GM12892 (cell line): ENCODE measurements around the gene SORBS1.

Experiments used
- POLR2A ChIP-seq: IDR thresholded peaks from 2 replicates; pipeline ENCODE4 v1.6.1; 2011; ENCODE audit warnings: low read depth, low read length, control low read depth
- POLR2AphosphoS5 ChIP-seq: IDR thresholded peaks from 2 replicates; pipeline ENCODE4 v1.6.1; 2011; ENCODE audit warnings: low read depth, low read length, control low read depth
- TAF1 ChIP-seq: IDR thresholded peaks from 2 replicates; pipeline ENCODE4 v1.6.1; 2011; ENCODE audit warnings: low read depth, mild to moderate bottlenecking, control low read depth, low read length, borderline replicate concordance

- TF ChIP-seq POLR2A (no peak), POLR2AphosphoS5 (no peak), TAF1 (no peak)
Measured at GRCh38 chr10:95441547-95441923, 119.6 kb downstream of the SORBS1 start.
